ENCODE measurements around the gene PARVB.
"Not testable (repeated sequence)": the region's sequence is repeated elsewhere in the genome, so short reads cannot be mapped to it uniquely, and the experiment has no call there.

PARVB gene

GRCh38 chr22:43998679-43999264, 25.3 kb upstream of the PARVB start:
- DNase-seq (ENCODE audit: low spot score): no peak

GRCh38 chr22:43999378-43999777, 24.7 kb upstream of the PARVB start:
- DNase-seq (ENCODE audit: low spot score): no peak

- no peak for DNase-seq (ENCODE audit: low spot score)
These were observed 24.0 kb upstream of the PARVB start for GRCh38 chr22:44000123-44000522.

- no peak for DNase-seq (ENCODE audit: low spot score)
These were observed 22.6 kb upstream of the PARVB start for GRCh38 chr22:44001521-44001920.

GRCh38 chr22:44002324-44002723, 21.8 kb upstream of the PARVB start:
- DNase-seq (ENCODE audit: low spot score): no peak

GRCh38 chr22:44002997-44003396, 21.1 kb upstream of the PARVB start:
- DNase-seq (ENCODE audit: low spot score): no peak

GRCh38 chr22:44003405-44004103, 20.5 kb upstream of the PARVB start:
- no peak for DNase-seq (ENCODE audit: low spot score)

GRCh38 chr22:44004104-44004460, 20.0 kb upstream of the PARVB start:
- DNase-seq (ENCODE audit: low spot score): no peak

- DNase-seq (ENCODE audit: low spot score): no peak
These were observed 18.6 kb upstream of the PARVB start for GRCh38 chr22:44005524-44005923.

- no peak for DNase-seq (ENCODE audit: low spot score)
These were observed 11.9 kb upstream of the PARVB start for GRCh38 chr22:44012162-44012561.

- no peak for DNase-seq (ENCODE audit: low spot score)
These were observed 11.5 kb upstream of the PARVB start for GRCh38 chr22:44012591-44012990.

GRCh38 chr22:44014241-44014640, 9.9 kb upstream of the PARVB start:
- no peak for DNase-seq (ENCODE audit: low spot score)

GRCh38 chr22:44016586-44016985, 7.5 kb upstream of the PARVB start:
- DNase-seq (ENCODE audit: low spot score): not testable (repeated sequence)

- DNase-seq (ENCODE audit: low spot score): no peak
These were observed 5.5 kb upstream of the PARVB start for GRCh38 chr22:44018594-44018993.

GRCh38 chr22:44019416-44019815, 4.7 kb upstream of the PARVB start:
- DNase-seq (ENCODE audit: low spot score): no peak

- no peak for DNase-seq (ENCODE audit: low spot score)
These were observed 4.3 kb upstream of the PARVB start for GRCh38 chr22:44019846-44020245.

- no peak for DNase-seq (ENCODE audit: low spot score)
These were observed 3.1 kb upstream of the PARVB start for GRCh38 chr22:44020981-44021380.

- DNase-seq (ENCODE audit: low spot score): no peak
These were observed 456 bp upstream of the PARVB start for GRCh38 chr22:44023404-44024287.

GRCh38 chr22:44025171-44026065, 1.3 kb downstream of the PARVB start:
- no peak for DNase-seq (ENCODE audit: low spot score)

- DNase-seq (ENCODE audit: low spot score): no peak
These were observed 2.0 kb downstream of the PARVB start for GRCh38 chr22:44026066-44026629.

- DNase-seq (ENCODE audit: low spot score): peak; percentile 64
These were observed 2.8 kb downstream of the PARVB start for GRCh38 chr22:44026630-44027511.
